ENCODE measurements around the gene HPS4.

DNA sequence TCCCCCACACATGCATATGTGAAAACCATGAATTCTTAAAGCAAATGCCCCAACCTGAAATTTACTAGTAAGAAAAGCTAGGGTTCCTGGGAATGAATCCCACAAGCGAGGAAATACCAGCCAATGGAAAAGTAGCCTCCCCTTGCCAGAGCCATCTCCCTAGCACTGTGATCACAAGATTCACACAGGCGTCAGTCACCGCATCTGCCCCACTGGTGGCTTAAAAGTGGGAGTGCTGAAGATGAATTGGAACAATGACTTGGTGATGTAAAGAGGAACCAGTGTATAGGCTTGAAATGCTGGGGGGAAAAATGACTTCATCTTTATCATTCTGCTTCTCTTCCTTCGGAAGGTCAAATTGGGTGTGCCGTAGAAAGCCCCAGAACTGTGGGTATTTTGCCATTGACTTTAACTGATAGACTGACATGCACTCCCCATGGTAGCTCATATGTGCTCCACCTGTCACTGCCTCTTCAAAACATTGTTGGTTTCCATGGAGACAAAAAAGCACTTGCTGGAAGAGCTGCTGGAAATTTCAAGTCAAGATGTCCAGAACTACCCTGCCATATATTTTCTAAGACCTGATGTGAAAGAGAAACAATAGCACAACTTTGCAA, 73.8 kb downstream of the HPS4 start:
- TF ChIP-seq ATF1 (CRISPR knock-in tag; IDR thresholded peaks at IDR 0.05) (no peak), NFE2L1 (CRISPR knock-in tag; IDR thresholded peaks at IDR 0.05) (no peak), AFF4 (CRISPR knock-in tag; IDR thresholded peaks at IDR 0.05; ENCODE audit: borderline replicate concordance) (no peak), ARID4B (CRISPR knock-in tag; IDR thresholded peaks at IDR 0.05; ENCODE audit: borderline replicate concordance) (no peak), ETV6 (CRISPR knock-in tag; IDR thresholded peaks at IDR 0.05) (no peak), ZNF232 (CRISPR knock-in tag; IDR thresholded peaks at IDR 0.05) (no peak), SMAD4 (CRISPR knock-in tag; IDR thresholded peaks at IDR 0.05) (no peak)
- TF ChIP-seq, protein P1, sequence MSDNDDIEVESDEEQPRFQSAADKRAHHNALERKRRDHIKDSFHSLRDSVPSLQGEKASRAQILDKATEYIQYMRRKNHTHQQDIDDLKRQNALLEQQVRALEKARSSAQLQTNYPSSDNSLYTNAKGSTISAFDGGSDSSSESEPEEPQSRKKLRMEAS (CRISPR knock-in tag; IDR thresholded peaks at IDR 0.05), result no peak
- TF ChIP-seq, protein P2, sequence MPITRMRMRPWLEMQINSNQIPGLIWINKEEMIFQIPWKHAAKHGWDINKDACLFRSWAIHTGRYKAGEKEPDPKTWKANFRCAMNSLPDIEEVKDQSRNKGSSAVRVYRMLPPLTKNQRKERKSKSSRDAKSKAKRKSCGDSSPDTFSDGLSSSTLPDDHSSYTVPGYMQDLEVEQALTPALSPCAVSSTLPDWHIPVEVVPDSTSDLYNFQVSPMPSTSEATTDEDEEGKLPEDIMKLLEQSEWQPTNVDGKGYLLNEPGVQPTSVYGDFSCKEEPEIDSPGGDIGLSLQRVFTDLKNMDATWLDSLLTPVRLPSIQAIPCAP (CRISPR knock-in tag; IDR thresholded peaks at IDR 0.05), result no peak
- TF ChIP-seq, protein P3, sequence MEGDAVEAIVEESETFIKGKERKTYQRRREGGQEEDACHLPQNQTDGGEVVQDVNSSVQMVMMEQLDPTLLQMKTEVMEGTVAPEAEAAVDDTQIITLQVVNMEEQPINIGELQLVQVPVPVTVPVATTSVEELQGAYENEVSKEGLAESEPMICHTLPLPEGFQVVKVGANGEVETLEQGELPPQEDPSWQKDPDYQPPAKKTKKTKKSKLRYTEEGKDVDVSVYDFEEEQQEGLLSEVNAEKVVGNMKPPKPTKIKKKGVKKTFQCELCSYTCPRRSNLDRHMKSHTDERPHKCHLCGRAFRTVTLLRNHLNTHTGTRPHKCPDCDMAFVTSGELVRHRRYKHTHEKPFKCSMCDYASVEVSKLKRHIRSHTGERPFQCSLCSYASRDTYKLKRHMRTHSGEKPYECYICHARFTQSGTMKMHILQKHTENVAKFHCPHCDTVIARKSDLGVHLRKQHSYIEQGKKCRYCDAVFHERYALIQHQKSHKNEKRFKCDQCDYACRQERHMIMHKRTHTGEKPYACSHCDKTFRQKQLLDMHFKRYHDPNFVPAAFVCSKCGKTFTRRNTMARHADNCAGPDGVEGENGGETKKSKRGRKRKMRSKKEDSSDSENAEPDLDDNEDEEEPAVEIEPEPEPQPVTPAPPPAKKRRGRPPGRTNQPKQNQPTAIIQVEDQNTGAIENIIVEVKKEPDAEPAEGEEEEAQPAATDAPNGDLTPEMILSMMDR (IDR thresholded peaks at IDR 0.05), result no peak
- TF ChIP-seq, protein P4, sequence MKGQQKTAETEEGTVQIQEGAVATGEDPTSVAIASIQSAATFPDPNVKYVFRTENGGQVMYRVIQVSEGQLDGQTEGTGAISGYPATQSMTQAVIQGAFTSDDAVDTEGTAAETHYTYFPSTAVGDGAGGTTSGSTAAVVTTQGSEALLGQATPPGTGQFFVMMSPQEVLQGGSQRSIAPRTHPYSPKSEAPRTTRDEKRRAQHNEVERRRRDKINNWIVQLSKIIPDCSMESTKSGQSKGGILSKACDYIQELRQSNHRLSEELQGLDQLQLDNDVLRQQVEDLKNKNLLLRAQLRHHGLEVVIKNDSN (CRISPR knock-in tag; IDR thresholded peaks at IDR 0.05), result no peak

Data from WTC11 (cell line).